NB4 (cell line): ENCODE data around the gene EXTL1.

Experiments used
- CTCF ChIP-seq: IDR thresholded peaks from one replicate; pipeline ENCODE4 v1.5.1; 2012; ENCODE audit warnings: low read depth, low read length
- POLR2A ChIP-seq: IDR thresholded peaks from 2 replicates; pipeline ENCODE4 v1.6.1; 2011; ENCODE audit warnings: mild to moderate bottlenecking; ENCODE audit not compliant: insufficient read length; ENCODE audit errors: extremely low read depth

DNA sequence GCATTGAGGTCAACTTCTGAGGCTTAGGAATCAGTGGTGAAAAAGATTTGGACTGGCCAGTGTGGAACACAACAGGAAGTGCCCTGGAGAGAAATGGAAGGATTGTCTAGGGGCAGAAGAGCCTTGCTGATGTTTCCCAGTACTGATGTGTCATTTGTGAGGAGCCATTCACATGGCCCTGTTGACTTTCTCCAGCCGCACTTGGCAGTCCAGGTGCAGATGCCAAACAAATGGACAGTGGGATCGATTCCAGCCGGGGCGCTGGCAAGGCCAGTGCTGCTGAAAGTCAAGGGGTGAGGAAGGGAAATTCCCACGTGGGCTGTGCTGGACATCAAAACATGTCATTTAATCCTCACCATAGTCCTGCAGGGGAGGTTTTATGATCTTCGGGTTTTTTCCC lies 50.7 kb downstream of the EXTL1 start:
- TF ChIP-seq CTCF = no peak
- no peak for TF ChIP-seq POLR2A
